ENCODE measurements around the gene PKNOX2.

The PKNOX2 gene

DNA sequence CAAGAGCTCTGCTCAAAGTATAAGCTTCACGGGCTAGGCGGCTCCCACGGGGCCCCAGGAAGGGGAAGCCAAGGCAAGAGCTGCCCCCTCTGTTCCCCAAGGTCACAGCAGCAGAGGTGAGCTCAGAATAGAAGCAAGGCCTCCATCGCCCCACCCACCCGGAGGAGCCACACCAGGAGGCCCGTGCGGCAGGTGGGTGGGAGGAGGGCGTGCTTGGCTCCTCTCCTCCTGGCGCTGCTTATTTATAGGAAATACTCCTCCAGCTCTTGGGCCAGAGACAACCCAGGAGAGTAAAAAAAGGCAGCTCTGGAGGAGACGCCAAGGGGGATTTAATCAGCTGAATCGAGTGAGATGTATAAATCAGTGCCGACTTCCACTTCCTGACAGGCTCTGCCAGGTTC lies 243.8 kb downstream of the PKNOX2 start:
- Histone ChIP-seq H3K27me3 (ENCODE audit: insufficient read depth, low read length) (peaks cover 3% of the 10 kb centered on the region; the same call in 1 of the 2 replicates), H3K4me1 (ENCODE audit: insufficient read depth, low read length) (peaks cover 11% of the 10 kb centered on the region), H3K27ac (ENCODE audit: low read depth, low read length) (no peak overlapping the region), H3K4me3 (ENCODE audit: low read length) (no peak overlapping the region), H3K9ac (ENCODE audit: low read depth, low read length) (no peak overlapping the region), H3K36me3 (ENCODE audit: insufficient read depth, low read length) (no peaks in the 10 kb centered on the region), H3K9me3 (ENCODE audit: insufficient read depth, low read depth, low read length) (no peaks in the 10 kb centered on the region)
- WGBS: 94% methylated on average over 12 of the region's 12 CpGs

- H3K27me3 ChIP-seq (ENCODE audit: insufficient read depth, low read length): no peaks in the 10 kb centered on the region
- WGBS: 28% methylated on average over 12 of the region's 12 CpGs
- no peak overlapping the region for H3K4me3 ChIP-seq (ENCODE audit: low read length)
Observed at GRCh38 chr11:125410091-125410490, 245.5 kb downstream of the PKNOX2 start.

GRCh38 chr11:125412177-125412496 lies 247.6 kb downstream of the PKNOX2 start:
- 93% methylated on average over 7 of the region's 7 CpGs for WGBS
- no peaks in the 10 kb centered on the region for H3K36me3 ChIP-seq (ENCODE audit: insufficient read depth, low read length)
- no peaks in the 10 kb centered on the region for H3K27me3 ChIP-seq (ENCODE audit: insufficient read depth, low read length)
- no peaks in the 10 kb centered on the region; the same call in 1 of the 2 replicates for H3K4me1 ChIP-seq (ENCODE audit: insufficient read depth, low read length)
- no peak overlapping the region for H3K27ac ChIP-seq (ENCODE audit: low read depth, low read length)
- H3K9me3 ChIP-seq (ENCODE audit: insufficient read depth, low read depth, low read length): no peaks in the 10 kb centered on the region
- H3K4me3 ChIP-seq (ENCODE audit: low read length): no peak overlapping the region
- H3K9ac ChIP-seq (ENCODE audit: low read depth, low read length): no peak overlapping the region

More at GRCh38 chr11:125410091-125410490, 245.5 kb downstream of the PKNOX2 start:
- Histone ChIP-seq H3K4me1 (ENCODE audit: insufficient read depth, low read length) (no peaks in the 10 kb centered on the region; the same call in 1 of the 2 replicates), H3K27ac (ENCODE audit: low read depth, low read length) (no peak overlapping the region), H3K9ac (ENCODE audit: low read depth, low read length) (no peak overlapping the region), H3K9me3 (ENCODE audit: insufficient read depth, low read depth, low read length) (no peaks in the 10 kb centered on the region), H3K36me3 (ENCODE audit: insufficient read depth, low read length) (no peaks in the 10 kb centered on the region)

DNA sequence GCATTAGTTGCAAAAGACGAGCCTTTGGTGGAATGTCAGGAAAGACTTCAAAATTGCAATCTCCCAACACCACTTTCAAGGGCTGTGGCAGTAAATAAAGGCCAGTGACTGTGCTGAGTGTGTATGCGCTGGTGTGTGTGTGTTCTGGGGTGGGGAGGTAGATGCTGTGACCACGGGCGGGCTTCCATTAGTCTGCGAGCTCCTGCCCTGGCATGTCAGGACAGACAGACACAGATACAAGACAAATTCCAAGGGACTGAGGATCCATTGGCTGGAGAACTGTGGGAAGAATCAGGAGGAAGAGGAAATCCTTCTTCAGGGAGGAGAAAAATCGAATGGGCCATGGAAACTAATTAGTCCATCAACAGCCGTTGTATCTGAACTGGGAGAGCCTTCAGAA lies 248.0 kb downstream of the PKNOX2 start:
- H3K36me3 ChIP-seq (ENCODE audit: insufficient read depth, low read length): no peaks in the 10 kb centered on the region
- WGBS: 96% methylated on average over 7 of the region's 7 CpGs
- H3K9ac ChIP-seq (ENCODE audit: low read depth, low read length): no peak overlapping the region
- no peak overlapping the region for H3K27ac ChIP-seq (ENCODE audit: low read depth, low read length)
- no peaks in the 10 kb centered on the region; the same call in 1 of the 2 replicates for H3K4me1 ChIP-seq (ENCODE audit: insufficient read depth, low read length)
- no peaks in the 10 kb centered on the region for H3K27me3 ChIP-seq (ENCODE audit: insufficient read depth, low read length)
- no peak overlapping the region for H3K4me3 ChIP-seq (ENCODE audit: low read length)
- no peaks in the 10 kb centered on the region for H3K9me3 ChIP-seq (ENCODE audit: insufficient read depth, low read depth, low read length)

DNA sequence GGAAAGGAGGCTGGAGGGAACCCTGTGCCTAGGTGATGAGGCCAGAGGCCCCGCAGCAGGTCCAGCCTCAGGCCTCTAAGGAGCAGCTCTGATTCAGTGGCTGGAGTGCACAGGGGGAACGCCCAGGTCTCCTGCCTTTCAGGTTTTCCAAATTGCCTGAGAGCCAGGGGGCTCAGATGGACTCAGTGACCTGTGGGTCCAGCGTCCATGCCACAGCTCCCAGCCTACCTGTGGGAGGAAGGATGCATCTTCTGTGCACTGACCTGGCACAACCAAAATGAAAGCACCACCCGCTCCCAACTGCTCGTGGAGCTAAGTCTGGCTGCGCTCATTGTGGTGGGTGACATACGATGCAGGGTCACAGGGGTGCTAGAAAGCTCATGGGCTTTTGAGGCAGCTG lies 248.7 kb downstream of the PKNOX2 start:
- Histone ChIP-seq H3K9me3 (ENCODE audit: insufficient read depth, low read depth, low read length) (no peaks in the 10 kb centered on the region), H3K27ac (ENCODE audit: low read depth, low read length) (no peak overlapping the region), H3K9ac (ENCODE audit: low read depth, low read length) (no peak overlapping the region), H3K27me3 (ENCODE audit: insufficient read depth, low read length) (no peaks in the 10 kb centered on the region), H3K4me3 (ENCODE audit: low read length) (no peak overlapping the region), H3K4me1 (ENCODE audit: insufficient read depth, low read length) (peaks cover 2% of the 10 kb centered on the region), H3K36me3 (ENCODE audit: insufficient read depth, low read length) (no peaks in the 10 kb centered on the region)
- 84% methylated on average over 7 of the region's 7 CpGs for WGBS

GRCh38 chr11:125414121-125414520 lies 249.6 kb downstream of the PKNOX2 start:
- Histone ChIP-seq H3K27me3 (ENCODE audit: insufficient read depth, low read length) (no peaks in the 10 kb centered on the region), H3K4me1 (ENCODE audit: insufficient read depth, low read length) (peaks cover 5% of the 10 kb centered on the region), H3K9me3 (ENCODE audit: insufficient read depth, low read depth, low read length) (no peaks in the 10 kb centered on the region), H3K4me3 (ENCODE audit: low read length) (no peak overlapping the region), H3K9ac (ENCODE audit: low read depth, low read length) (no peak overlapping the region), H3K27ac (ENCODE audit: low read depth, low read length) (no peak overlapping the region), H3K36me3 (ENCODE audit: insufficient read depth, low read length) (no peaks in the 10 kb centered on the region)
- 90% methylated on average over 4 of the region's 4 CpGs for WGBS

DNA sequence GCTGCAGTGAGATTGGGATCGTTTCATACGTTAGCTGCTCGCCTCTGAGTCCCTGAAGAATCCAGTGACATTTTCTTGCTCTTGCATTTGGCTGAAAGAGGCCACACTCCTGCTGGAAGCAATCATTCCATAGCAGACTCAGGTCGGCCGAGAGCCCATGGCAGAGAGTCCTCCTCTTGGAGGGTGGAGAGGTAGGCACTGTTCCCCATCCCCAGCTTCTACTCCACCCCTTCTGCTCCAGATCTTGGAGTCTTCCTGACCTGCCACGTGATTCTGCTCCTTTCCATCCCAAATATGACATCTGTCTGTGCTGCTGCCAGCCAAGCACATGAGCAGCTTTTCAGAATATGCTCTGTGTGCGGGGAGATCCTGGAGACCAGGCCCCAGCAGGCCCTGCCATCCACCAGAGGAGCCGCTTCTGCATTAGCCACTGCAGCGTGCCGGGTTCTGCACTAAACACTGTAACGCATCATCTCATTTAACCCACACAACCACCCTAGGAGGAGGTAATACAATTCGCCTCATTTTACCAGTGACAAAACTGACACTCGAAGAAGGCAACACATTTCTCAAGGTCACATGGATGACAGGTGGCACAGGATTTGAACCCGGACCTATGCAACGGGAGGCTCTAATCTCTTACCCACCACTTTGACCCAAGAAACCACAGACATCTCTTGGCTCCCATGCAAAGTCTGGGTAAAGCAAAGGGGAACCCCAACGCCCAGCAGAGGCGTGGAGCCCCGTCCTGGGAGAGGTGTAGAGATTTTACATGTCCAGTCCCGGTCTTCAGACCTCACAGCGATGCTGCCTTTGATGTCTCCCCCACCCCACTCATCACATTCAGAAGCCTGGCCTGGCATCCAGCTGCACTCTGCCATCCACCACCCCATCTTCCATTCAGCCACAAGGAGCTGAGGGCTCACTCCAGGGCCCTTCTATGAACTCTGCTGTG lies 252.7 kb downstream of the PKNOX2 start:
- no peaks in the 10 kb centered on the region for H3K27me3 ChIP-seq (ENCODE audit: insufficient read depth, low read length)
- no peaks in the 10 kb centered on the region for H3K9me3 ChIP-seq (ENCODE audit: insufficient read depth, low read depth, low read length)
- no peaks in the 10 kb centered on the region for H3K36me3 ChIP-seq (ENCODE audit: insufficient read depth, low read length)
- 90% methylated on average over 19 of the region's 20 CpGs for WGBS
- H3K27ac ChIP-seq (ENCODE audit: low read depth, low read length): no peak overlapping the region
- H3K4me3 ChIP-seq (ENCODE audit: low read length): no peak overlapping the region
- H3K4me1 ChIP-seq (ENCODE audit: insufficient read depth, low read length): peaks cover 5% of the 10 kb centered on the region; the same call in 1 of the 2 replicates
- H3K9ac ChIP-seq (ENCODE audit: low read depth, low read length): no peak overlapping the region

GRCh38 chr11:125418396-125418795 lies 253.8 kb downstream of the PKNOX2 start:
- Histone ChIP-seq H3K4me3 (ENCODE audit: low read length) (no peak overlapping the region), H3K4me1 (ENCODE audit: insufficient read depth, low read length) (peaks cover 5% of the 10 kb centered on the region; the same call in 1 of the 2 replicates), H3K9me3 (ENCODE audit: insufficient read depth, low read depth, low read length) (no peaks in the 10 kb centered on the region), H3K36me3 (ENCODE audit: insufficient read depth, low read length) (no peaks in the 10 kb centered on the region), H3K27ac (ENCODE audit: low read depth, low read length) (no peak overlapping the region), H3K27me3 (ENCODE audit: insufficient read depth, low read length) (no peaks in the 10 kb centered on the region), H3K9ac (ENCODE audit: low read depth, low read length) (no peak overlapping the region)
- 66% methylated on average over 9 of the region's 9 CpGs for WGBS

GRCh38 chr11:125422681-125423080 lies 258.1 kb downstream of the PKNOX2 start:
- no peaks in the 10 kb centered on the region for H3K9me3 ChIP-seq (ENCODE audit: insufficient read depth, low read depth, low read length)
- no peak overlapping the region for H3K9ac ChIP-seq (ENCODE audit: low read depth, low read length)
- WGBS: 96% methylated on average over 4 of the region's 4 CpGs
- H3K4me1 ChIP-seq (ENCODE audit: insufficient read depth, low read length): peaks cover 9% of the 10 kb centered on the region
- H3K36me3 ChIP-seq (ENCODE audit: insufficient read depth, low read length): no peaks in the 10 kb centered on the region
- H3K27me3 ChIP-seq (ENCODE audit: insufficient read depth, low read length): no peaks in the 10 kb centered on the region
- H3K27ac ChIP-seq (ENCODE audit: low read depth, low read length): no peak overlapping the region
- H3K4me3 ChIP-seq (ENCODE audit: low read length): no peak overlapping the region

- Histone ChIP-seq H3K4me3 (ENCODE audit: low read length) (no peak overlapping the region), H3K27ac (ENCODE audit: low read depth, low read length) (no peak overlapping the region), H3K4me1 (ENCODE audit: insufficient read depth, low read length) (peaks cover 6% of the 10 kb centered on the region), H3K27me3 (ENCODE audit: insufficient read depth, low read length) (no peaks in the 10 kb centered on the region), H3K36me3 (ENCODE audit: insufficient read depth, low read length) (no peaks in the 10 kb centered on the region), H3K9ac (ENCODE audit: low read depth, low read length) (no peak overlapping the region), H3K9me3 (ENCODE audit: insufficient read depth, low read depth, low read length) (no peaks in the 10 kb centered on the region)
- 52% methylated on average over 8 of the region's 9 CpGs for WGBS
Observed at GRCh38 chr11:125423247-125423849, 258.8 kb downstream of the PKNOX2 start.

DNA sequence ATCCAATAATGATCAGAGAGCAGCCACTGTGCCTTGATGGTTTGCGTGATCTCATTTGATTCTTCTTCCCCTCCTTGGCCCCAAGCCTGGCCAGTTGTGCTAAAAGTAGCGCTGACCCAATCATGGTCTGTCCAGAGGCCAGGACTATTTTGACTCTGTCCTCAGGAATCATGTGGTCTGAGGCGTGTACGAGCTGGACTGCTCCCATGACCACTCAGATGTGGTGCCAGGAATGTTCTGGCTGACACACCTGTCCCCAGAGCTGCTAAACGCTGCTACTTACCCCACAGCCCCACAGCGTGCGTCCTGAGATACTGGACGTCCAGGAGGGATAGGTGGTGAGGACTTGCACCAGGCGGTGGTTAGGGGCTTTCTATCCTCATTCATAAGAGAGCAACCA lies 261.1 kb downstream of the PKNOX2 start:
- no peaks in the 10 kb centered on the region for H3K36me3 ChIP-seq (ENCODE audit: insufficient read depth, low read length)
- no peaks in the 10 kb centered on the region for H3K27me3 ChIP-seq (ENCODE audit: insufficient read depth, low read length)
- peaks cover 4% of the 10 kb centered on the region; the same call in 1 of the 2 replicates for H3K4me1 ChIP-seq (ENCODE audit: insufficient read depth, low read length)
- no peak overlapping the region for H3K4me3 ChIP-seq (ENCODE audit: low read length)
- WGBS: 96% methylated on average over 8 of the region's 9 CpGs
- no peak overlapping the region for H3K27ac ChIP-seq (ENCODE audit: low read depth, low read length)
- H3K9ac ChIP-seq (ENCODE audit: low read depth, low read length): no peak overlapping the region
- H3K9me3 ChIP-seq (ENCODE audit: insufficient read depth, low read depth, low read length): no peaks in the 10 kb centered on the region
